K562 (cell line): ENCODE data around the gene OTOP3. TPM values are rescaled to one million over a fixed set of nuclear protein-coding genes. Genes with fewer than 3 reads are reported as not detected.

Experiments used
- ATAC-seq: fragments of 200-7000 bp; cut with Tn5 transposase; 3 replicates; pipeline ENCODE4 v1.9.1; 2020; ENCODE audit warnings: moderate library complexity
- BruUV-seq: library from RNA; stranded (reverse); fragments of 400-500 nt; replicated peaks from 2 replicates; lab custom pipeline; 2021; lab: Mats Ljungman, UMichigan
- CTCF ChIA-PET: fragments of 300-600 bp; formaldehyde crosslinking; extraction: SDS; loops from one replicate; lab custom pipeline; 2021; ENCODE audit warnings: low intra/inter-chr PET ratio; lab: Yijun Ruan, JAX
- POLR2A ChIA-PET: fragments of 300-600, 350-650 bp; sonication (Branson Sonifier 250); formaldehyde crosslinking; extraction: SDS; loops from one replicate; lab custom pipeline; 2021; ENCODE audit warnings: antibody characterized with exemption, inconsistent platforms; lab: Yijun Ruan, JAX
- DNase-seq, 4 experiments: peaks; one replicate each; pipeline versions ENCODE4 v3.0.0 to v3.0.0-alpha.2; 2011 to 2018; ENCODE audit warnings: low spot score in 3 of 4, mixed read lengths in 3 of 4; ENCODE audit errors: extremely low read depth in 1 of 4
- FAIRE-seq: peaks from 2 replicates; lab custom pipeline; 2011; peaks lifted over from hg19 to GRCh38; lab: Jason Lieb, UNC
- H2AFZ ChIP-seq: 2 replicates; pipeline ENCODE4 v1.6.0; 2011; ENCODE audit warnings: low read depth, low read length, control low read depth, inconsistent platforms
- H3K27ac ChIP-seq: fragments of 200-600 bp; 3 replicates; pipeline ENCODE4 v1.8.0; 2011; ENCODE audit warnings: low read depth, mild to moderate bottlenecking, control low read depth, inconsistent platforms, low read length, moderate library complexity, mixed read lengths; ENCODE audit errors: extremely low read depth
- H3K27me3 ChIP-seq, 2 experiments: fragments of 300-600 bp in 1 of 2; 2 replicates in 1 of 2; 3 replicates in 1 of 2; pipeline versions ENCODE4 v1.6.0 to v1.8.0; 2011; ENCODE audit warnings: inconsistent platforms in 2 of 2, low read length in 2 of 2, mild to moderate bottlenecking in 1 of 2, mixed read lengths in 1 of 2, moderate library complexity in 1 of 2; ENCODE audit not compliant: control insufficient read depth in 2 of 2, insufficient read depth in 2 of 2
- H3K36me3 ChIP-seq: fragments of 300-600 bp; 3 replicates; pipeline ENCODE4 v1.8.0; 2011; ENCODE audit warnings: mild to moderate bottlenecking, low read length, inconsistent platforms; ENCODE audit not compliant: control insufficient read depth, insufficient read depth
- H3K4me1 ChIP-seq, 2 experiments: fragments of 200-600 bp in 1 of 2; replicated peaks in 1 of 2; 2 replicates in 1 of 2; 3 replicates in 1 of 2; pipeline versions ENCODE4 v1.5.1 to v1.8.0; 2011; ENCODE audit warnings: inconsistent platforms in 2 of 2, low read length in 2 of 2, mild to moderate bottlenecking in 1 of 2, mixed read lengths in 1 of 2, moderate library complexity in 1 of 2; ENCODE audit not compliant: control insufficient read depth in 2 of 2, insufficient read depth in 2 of 2
- H3K4me2 ChIP-seq: 2 replicates; pipeline ENCODE4 v1.6.1; 2011; ENCODE audit warnings: low read length, control low read depth, inconsistent platforms, mixed read lengths; ENCODE audit not compliant: insufficient read depth
- H3K4me3 ChIP-seq: fragments of 200-600 bp; sonication (generic), shearing (Covaris generic); 2 replicates; pipeline ENCODE4 v1.5.1; 2016; ENCODE audit warnings: control low read depth, inconsistent platforms
- H3K79me2 ChIP-seq: fragments of 200-600 bp; 3 replicates; pipeline ENCODE4 v1.8.0; 2011; ENCODE audit warnings: low read length, inconsistent platforms; ENCODE audit not compliant: control insufficient read depth, insufficient read depth
- H3K9ac ChIP-seq, 2 experiments: 2 replicates each; pipeline versions ENCODE4 v1.6.0 to v1.6.1; 2011; ENCODE audit warnings: low read depth in 2 of 2, low read length in 2 of 2, control low read depth in 1 of 2, inconsistent platforms in 1 of 2, mild to moderate bottlenecking in 1 of 2, mixed read lengths in 1 of 2; ENCODE audit not compliant: insufficient read depth in 1 of 2
- H3K9me1 ChIP-seq: one replicate; pipeline ENCODE4 v1.6.0; 2011; ENCODE audit warnings: inconsistent platforms, mild to moderate bottlenecking, low read length, moderate library complexity; ENCODE audit not compliant: control insufficient read depth, insufficient read depth
- H3K9me3 ChIP-seq: replicated peaks from 2 replicates; pipeline ENCODE4 v1.5.1; 2011; ENCODE audit warnings: low read depth, low read length, inconsistent platforms; ENCODE audit not compliant: control insufficient read depth, insufficient read depth
- H4K20me1 ChIP-seq: replicated peaks from 2 replicates; pipeline ENCODE4 v1.6.1; 2011; ENCODE audit warnings: low read length, inconsistent platforms, mixed read lengths; ENCODE audit not compliant: control insufficient read depth, insufficient read depth
- BRCA1 ChIP-seq, 2 experiments: fragments of 450-650 bp in 1 of 2; sonication (generic) in 1 of 2; formaldehyde crosslinking in 1 of 2; IDR thresholded peaks; 2 replicates each; pipeline versions ENCODE4 v1.5.0 to v1.6.1; 2017 to 2020; ENCODE audit warnings: mild to moderate bottlenecking in 1 of 2, missing genetic modification reagents in 1 of 2
- CBX1 ChIP-seq: sonication (generic); IDR thresholded peaks from 2 replicates; pipeline ENCODE4 v1.6.1; 2016; ENCODE audit warnings: antibody characterized with exemption, low read depth, mild to moderate bottlenecking
- CTCF ChIP-seq, 3 experiments: IDR thresholded peaks in 2 of 3; conservative IDR thresholded peaks in 1 of 3; 2 replicates each; pipeline ENCODE4 v1.5.1; 2011 to 2012; ENCODE audit warnings: low read length in 3 of 3, mild to moderate bottlenecking in 3 of 3, control low read depth in 2 of 3, improper control_type of control experiment in 1 of 3, inconsistent platforms in 1 of 3, low read depth in 1 of 3, mixed read lengths in 1 of 3, moderate library complexity in 1 of 3; ENCODE audit not compliant: insufficient read depth in 2 of 3
- FOXK1 ChIP-seq: sonication (generic); formaldehyde crosslinking; IDR thresholded peaks from 2 replicates; pipeline ENCODE4 v1.8.0; 2022; ENCODE audit warnings: missing genetic modification reagents, mild to moderate bottlenecking, borderline replicate concordance
- GTF2A2 ChIP-seq: IDR thresholded peaks from 2 replicates; pipeline ENCODE4 v1.6.1; 2016; ENCODE audit warnings: mild to moderate bottlenecking, missing genetic modification characterization, missing compliant biosample characterization
- HIVEP1 ChIP-seq: fragments of 250-450 bp; sonication (Bioruptor Pico); IDR thresholded peaks from 2 replicates; pipeline ENCODE4 v1.4.0; 2020; ENCODE audit warnings: mild to moderate bottlenecking
- MTF1 ChIP-seq: fragments of 250-450 bp; sonication (Bioruptor Pico); IDR thresholded peaks from 2 replicates; pipeline ENCODE4 v1.9.0; 2021; ENCODE audit warnings: moderate library complexity, mild to moderate bottlenecking, inconsistent platforms, borderline replicate concordance
- POLR2G ChIP-seq: fragments of 200-400 bp; formaldehyde crosslinking; IDR thresholded peaks from 2 replicates; pipeline ENCODE4 v1.6.1; 2017; ENCODE audit warnings: low read depth, mild to moderate bottlenecking, antibody characterized with exemption, low read length, moderate library complexity
- ZNF121 ChIP-seq: sonication (generic); formaldehyde crosslinking; conservative IDR thresholded peaks from 2 replicates; pipeline ENCODE4 v1.8.0; 2022; ENCODE audit warnings: missing genetic modification reagents
- ZNF133 ChIP-seq: fragments of 250-450 bp; sonication (Bioruptor Pico); IDR thresholded peaks from 2 replicates; pipeline ENCODE4 v1.4.0; 2020; ENCODE audit warnings: mild to moderate bottlenecking
- ZNF263 ChIP-seq: sonication (generic); formaldehyde crosslinking; IDR thresholded peaks from 2 replicates; pipeline ENCODE4 v1.8.0; 2022; ENCODE audit warnings: mild to moderate bottlenecking, missing genetic modification reagents, borderline replicate concordance
- ZNF583 ChIP-seq: fragments of 250-450 bp; sonication (Bioruptor Pico); IDR thresholded peaks from 2 replicates; pipeline ENCODE4 v1.4.0; 2020
- WGBS: fragments of 100-300 bp; shearing (Covaris generic); methylation state at CpG from one replicate; pipeline ENCODE4 v1.1.6; 2016; ENCODE audit warnings: low coverage, mixed read lengths; ENCODE audit not compliant: insufficient coverage; ENCODE audit errors: missing lambda C conversion rate; 5-methylcytosine and 5-hydroxymethylcytosine counted together
- in situ Hi-C: fragments of 300-500 bp; cut with MboI; formaldehyde crosslinking; loops from 4 replicates; pipeline ENCODE4 v1.15.0; 2018; ENCODE audit warnings: inconsistent platforms, mixed read lengths
- intact Hi-C: fragments of 100-400 bp; cut with micrococcal nuclease; formaldehyde crosslinking; loops from 2 replicates; pipeline ENCODE4 v1.14.2; 2022
- polyA plus RNA-seq, 8 experiments: library from polyadenylated mRNA; depleted of rRNA in 4 of 8; stranded (reverse) in 5 of 8; unstranded in 3 of 8; fragments of >200 nt; fragmentation: Nextera tagmentation in 2 of 8; fragmentation: Illumina TruSeq in 1 of 8; extraction: Ambion mirVana in 2 of 8; extraction: Trizol in 1 of 8; gene quantifications; 2 replicates each; pipeline versions ENCODE4 v1.2.1 to v1.2.3, GENCODE V29; 2011 to 2014; ENCODE audit warnings: inconsistent platforms in 1 of 8, missing spikeins in 1 of 8
- total RNA-seq, 7 experiments: library from RNA; depleted of rRNA in 6 of 7; stranded (reverse); fragments of >200 nt in 6 of 7; fragmentation: Illumina TruSeq in 2 of 7; extraction: Trizol in 2 of 7; gene quantifications; 2 replicates each; pipeline versions ENCODE4 v1.2.1 to v1.2.3, GENCODE V29; 2011 to 2021; ENCODE audit warnings: low replicate concordance in 1 of 7
- TF ChIP-seq, protein P1 (sequence below), 2 experiments: fragments of 450-650 bp in 1 of 2; IDR thresholded peaks; 2 replicates each; pipeline ENCODE4 v1.6.1; 2011 to 2017; ENCODE audit warnings: low read depth in 2 of 2, antibody characterized with exemption in 1 of 2, borderline replicate concordance in 1 of 2, low read length in 1 of 2, mild to moderate bottlenecking in 1 of 2, mixed read lengths in 1 of 2; ENCODE audit not compliant: control insufficient read depth in 1 of 2

Gene OTOP3
- total and polyA plus RNA-seq, 9 of the 15 experiments (the other 6 are each of a cell fraction or from before 2014, with no cell fraction given): not detected

- intact Hi-C loops: no loop called here
- peak overlapping the region; percentile 69 to 93 for H3K9ac ChIP-seq
- FAIRE-seq: peak; percentile 56
- TF ChIP-seq MTF1 (CRISPR knock-in tag) (no peak), ZNF133 (CRISPR knock-in tag) (no peak), GTF2A2 (tag) (0 out of 2 replicates have a peak, but pooled peaks have one; percentile 15), CTCF (IDR thresholded peaks at IDR 0.05 in 2 of 3, conservative IDR thresholded peaks at IDR 0.05 in 1 of 3; ENCODE audit: insufficient read depth in 2 of 3, low read depth in 1 of 3, low read length in 3 of 3) (peak; percentile 46 to 50 (median 47); a peak in 4 of 6 replicates), FOXK1 (CRISPR knock-in tag) (no peak), ZNF583 (no peak), BRCA1 (IDR thresholded peaks at IDR 0.05) (no peak), BRCA1 (CRISPR knock-in tag; IDR thresholded peaks at IDR 0.05) (no peak), POLR2G (peak; percentile 54), ZNF263 (CRISPR knock-in tag) (peak; percentile 85), CBX1 (no peak; the same call in 1 of the 2 replicates), ZNF121 (CRISPR knock-in tag) (no peak), HIVEP1 (CRISPR knock-in tag) (no peak)
- TF ChIP-seq, protein P1, sequence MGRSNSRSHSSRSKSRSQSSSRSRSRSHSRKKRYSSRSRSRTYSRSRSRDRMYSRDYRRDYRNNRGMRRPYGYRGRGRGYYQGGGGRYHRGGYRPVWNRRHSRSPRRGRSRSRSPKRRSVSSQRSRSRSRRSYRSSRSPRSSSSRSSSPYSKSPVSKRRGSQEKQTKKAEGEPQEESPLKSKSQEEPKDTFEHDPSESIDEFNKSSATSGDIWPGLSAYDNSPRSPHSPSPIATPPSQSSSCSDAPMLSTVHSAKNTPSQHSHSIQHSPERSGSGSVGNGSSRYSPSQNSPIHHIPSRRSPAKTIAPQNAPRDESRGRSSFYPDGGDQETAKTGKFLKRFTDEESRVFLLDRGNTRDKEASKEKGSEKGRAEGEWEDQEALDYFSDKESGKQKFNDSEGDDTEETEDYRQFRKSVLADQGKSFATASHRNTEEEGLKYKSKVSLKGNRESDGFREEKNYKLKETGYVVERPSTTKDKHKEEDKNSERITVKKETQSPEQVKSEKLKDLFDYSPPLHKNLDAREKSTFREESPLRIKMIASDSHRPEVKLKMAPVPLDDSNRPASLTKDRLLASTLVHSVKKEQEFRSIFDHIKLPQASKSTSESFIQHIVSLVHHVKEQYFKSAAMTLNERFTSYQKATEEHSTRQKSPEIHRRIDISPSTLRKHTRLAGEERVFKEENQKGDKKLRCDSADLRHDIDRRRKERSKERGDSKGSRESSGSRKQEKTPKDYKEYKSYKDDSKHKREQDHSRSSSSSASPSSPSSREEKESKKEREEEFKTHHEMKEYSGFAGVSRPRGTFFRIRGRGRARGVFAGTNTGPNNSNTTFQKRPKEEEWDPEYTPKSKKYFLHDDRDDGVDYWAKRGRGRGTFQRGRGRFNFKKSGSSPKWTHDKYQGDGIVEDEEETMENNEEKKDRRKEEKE (IDR thresholded peaks at IDR 0.05; ENCODE audit: borderline replicate concordance in 1 of 2, control insufficient read depth in 1 of 2, low read depth in 2 of 2, low read length in 1 of 2): no peak
Observed at GRCh38 chr17:74987909-74988711, 52.4 kb downstream of the OTOP3 start.

More at GRCh38 chr17:74987909-74988711, 52.4 kb downstream of the OTOP3 start:
- DNase-seq (peak; percentile 70 to 78 (median 77)), ATAC-seq (peak; percentile 81)
- peak overlapping the region; percentile 83 for H3K4me3 ChIP-seq
- H3K79me2 ChIP-seq: peaks cover 10% of the 10 kb centered on the region; the same call in 2 of the 3 replicates
- in situ Hi-C loops: no loop called here
- no peaks in the 10 kb centered on the region for H3K36me3 ChIP-seq
- no TSS peak for BruUV-seq
- H3K27ac ChIP-seq: peak overlapping the region; percentile 75
- H3K4me1 ChIP-seq: peaks cover 12 to 34% of the 10 kb centered on the region in 2 experiments; a peak in 4 of 5 replicates
- H4K20me1 ChIP-seq: peaks cover 7% of the 10 kb centered on the region; the same call in 1 of the 2 replicates
- 1% methylated on average over 33 of the region's 76 CpGs for WGBS
- H3K27me3 ChIP-seq: no peaks in the 10 kb centered on the region
- peak overlapping the region; percentile 94 for H2AFZ ChIP-seq
- no peaks in the 10 kb centered on the region for H3K9me1 ChIP-seq
- H3K9me3 ChIP-seq: no peaks in the 10 kb centered on the region
- peak overlapping the region; percentile 94 for H3K4me2 ChIP-seq
- ChIA-PET CTCF (interaction anchor here (0.6 to 1.1 kb wide), 3 partner anchors 18 to 85 kb away, joined by 3 to 5 read pairs (median 4); no protein-coding TSS in a partner anchor), POLR2A (interaction anchor here (0.5 to 6.4 kb wide), 15 partner anchors 8 to 750 kb away, joined by 3 to 56 read pairs (median 4); partner anchors contain the start of gene MRPL58)
